H1 (cell line): ENCODE results near the gene KSR2. TPM values are rescaled to one million over a fixed set of nuclear protein-coding genes. Genes with fewer than 3 reads are reported as not detected.

Source experiments
- CTCF ChIA-PET: fragments of 300-600 bp; sonication (Branson Sonifier 250); formaldehyde crosslinking; loops from one replicate; lab custom pipeline; 2021; ENCODE audit not compliant: partially characterized antibody; lab: Charles Lee
- POLR2A ChIA-PET: fragments of 300-600 bp; sonication (Branson Sonifier 250); formaldehyde crosslinking; loops from one replicate; lab custom pipeline; 2021; ENCODE audit warnings: inconsistent platforms; ENCODE audit not compliant: partially characterized antibody; lab: Charles Lee
- DNase-seq, 2 experiments: peaks; one replicate each; pipeline versions ENCODE4 v3.0.0 to v3.0.0-alpha.2; 2010 to 2022; ENCODE audit warnings: low spot score in 2 of 2, low read depth in 1 of 2, mixed read lengths in 1 of 2
- FAIRE-seq: peaks from 2 replicates; lab custom pipeline; 2011; peaks lifted over from hg19 to GRCh38; lab: Jason Lieb, UNC
- H2AFZ ChIP-seq: 2 replicates; pipeline ENCODE4 v1.8.1; 2012; ENCODE audit warnings: low read length, inconsistent platforms
- H2AK5ac ChIP-seq: 2 replicates; pipeline ENCODE4 v1.6.1; 2013; ENCODE audit warnings: low read depth, low read length
- H2BK120ac ChIP-seq: replicated peaks from 2 replicates; pipeline ENCODE3; 2013; ENCODE audit warnings: low read depth, low read length, inconsistent platforms
- H2BK12ac ChIP-seq: 2 replicates; pipeline ENCODE4 v1.6.1; 2013; ENCODE audit warnings: low read depth, low read length
- H2BK15ac ChIP-seq: 2 replicates; pipeline ENCODE4 v1.6.1; 2013; ENCODE audit warnings: low read length
- H2BK20ac ChIP-seq: 2 replicates; pipeline ENCODE4 v1.6.1; 2013; ENCODE audit warnings: low read length
- H2BK5ac ChIP-seq: 2 replicates; pipeline ENCODE4 v1.6.1; 2013; ENCODE audit warnings: low read depth, low read length
- H3K14ac ChIP-seq: 2 replicates; pipeline ENCODE4 v1.6.1; 2013; ENCODE audit warnings: inconsistent platforms; ENCODE audit not compliant: insufficient read length
- H3K18ac ChIP-seq: 2 replicates; pipeline ENCODE4 v1.6.1; 2013; ENCODE audit warnings: low read length; ENCODE audit errors: extremely low read depth
- H3K23ac ChIP-seq: 2 replicates; pipeline ENCODE4 v1.6.1; 2013; ENCODE audit warnings: inconsistent platforms; ENCODE audit not compliant: insufficient read length
- H3K23me2 ChIP-seq: 2 replicates; pipeline ENCODE4 v1.6.1; 2013; ENCODE audit warnings: low read depth, low read length
- H3K27ac ChIP-seq: 2 replicates; pipeline ENCODE4 v1.6.1; 2011; ENCODE audit warnings: low read depth, low read length, inconsistent platforms
- H3K27me3 ChIP-seq, 4 experiments: replicated peaks in 1 of 4; 1 replicate in 1 of 4; 2 replicates in 3 of 4; pipeline versions ENCODE4 v1.6.1 to v1.8.1; 2011 to 2013; ENCODE audit warnings: low read length in 3 of 4, mild to moderate bottlenecking in 3 of 4, inconsistent platforms in 2 of 4, mixed read lengths in 2 of 4, moderate library complexity in 1 of 4; ENCODE audit not compliant: control insufficient read depth in 3 of 4, insufficient read depth in 3 of 4; ENCODE audit errors: extremely low read depth in 1 of 4
- H3K36me3 ChIP-seq, 4 experiments: 2 replicates each; pipeline versions ENCODE4 v1.6.1 to v1.8.1; 2011 to 2013; ENCODE audit warnings: mild to moderate bottlenecking in 4 of 4, low read length in 3 of 4, moderate library complexity in 2 of 4, control low read depth in 1 of 4, inconsistent platforms in 1 of 4; ENCODE audit not compliant: insufficient read depth in 4 of 4, control insufficient read depth in 2 of 4
- H3K4ac ChIP-seq: replicated peaks from 2 replicates; pipeline ENCODE3; 2013; ENCODE audit warnings: low read length, low read depth, mixed read lengths, inconsistent platforms; ENCODE audit not compliant: insufficient read length
- H3K4me1 ChIP-seq, 4 experiments: replicated peaks in 1 of 4; 1 replicate in 1 of 4; 2 replicates in 3 of 4; pipeline versions ENCODE4 v1.6.1 to v1.8.1; 2011 to 2013; ENCODE audit warnings: low read length in 3 of 4, inconsistent platforms in 2 of 4, mixed read lengths in 1 of 4; ENCODE audit not compliant: insufficient read depth in 4 of 4, control insufficient read depth in 3 of 4
- H3K4me2 ChIP-seq, 2 experiments: 2 replicates each; pipeline versions ENCODE4 v1.6.1 to v1.8.1; 2011 to 2013; ENCODE audit warnings: low read depth in 2 of 2, low read length in 2 of 2, control low read depth in 1 of 2, inconsistent platforms in 1 of 2, mild to moderate bottlenecking in 1 of 2; ENCODE audit not compliant: insufficient read depth in 1 of 2
- H3K4me3 ChIP-seq, 4 experiments: fragments of 200-600, 300-600 bp in 1 of 4; sonication (generic), shearing (Covaris generic), sonication (Bioruptor Twin) in 1 of 4; 2 replicates each; pipeline versions ENCODE4 v1.5.1 to v1.8.1; 2011 to 2016; ENCODE audit warnings: low read length in 4 of 4, low read depth in 3 of 4, control low read depth in 2 of 4, inconsistent platforms in 2 of 4, mild to moderate bottlenecking in 2 of 4, mixed read lengths in 1 of 4, moderate library complexity in 1 of 4; ENCODE audit not compliant: insufficient read depth in 2 of 4; ENCODE audit errors: extremely low read depth in 1 of 4
- H3K56ac ChIP-seq: replicated peaks from 2 replicates; pipeline ENCODE3; 2013; ENCODE audit warnings: low read depth, mild to moderate bottlenecking, mixed read lengths, low read length, inconsistent platforms; ENCODE audit not compliant: insufficient read length
- H3K79me1 ChIP-seq: 2 replicates; pipeline ENCODE4 v1.6.1; 2013; ENCODE audit warnings: low read depth, low read length, control low read depth
- H3K79me2 ChIP-seq, 2 experiments: 2 replicates each; pipeline versions ENCODE4 v1.6.1 to v1.8.1; 2012 to 2013; ENCODE audit warnings: low read length in 2 of 2, mild to moderate bottlenecking in 2 of 2, inconsistent platforms in 1 of 2; ENCODE audit not compliant: insufficient read depth in 2 of 2, control insufficient read depth in 1 of 2
- H3K9ac ChIP-seq, 4 experiments: replicated peaks in 1 of 4; 1 replicate in 1 of 4; 2 replicates in 3 of 4; pipeline versions ENCODE4 v1.6.1 to v1.8.1; 2011 to 2013; ENCODE audit warnings: low read depth in 3 of 4, low read length in 3 of 4, control low read depth in 2 of 4, mild to moderate bottlenecking in 2 of 4, moderate library complexity in 2 of 4, inconsistent platforms in 1 of 4; ENCODE audit errors: extremely low read depth in 1 of 4
- H3K9me3 ChIP-seq, 2 experiments: 2 replicates each; pipeline versions ENCODE4 v1.6.1 to v1.8.1; 2012 to 2013; ENCODE audit warnings: mild to moderate bottlenecking in 2 of 2, moderate library complexity in 2 of 2, control low read depth in 1 of 2, inconsistent platforms in 1 of 2, low read depth in 1 of 2, low read length in 1 of 2, mixed read lengths in 1 of 2; ENCODE audit not compliant: insufficient read depth in 2 of 2
- H4K20me1 ChIP-seq, 2 experiments: replicated peaks in 1 of 2; 2 replicates each; pipeline versions ENCODE3 to v1.8.1; 2011 to 2013; ENCODE audit warnings: inconsistent platforms in 2 of 2, low read length in 2 of 2, mild to moderate bottlenecking in 1 of 2; ENCODE audit not compliant: insufficient read depth in 2 of 2, control insufficient read depth in 1 of 2
- H4K5ac ChIP-seq: 2 replicates; pipeline ENCODE4 v1.6.1; 2013; ENCODE audit warnings: low read length, low read depth, mixed read lengths, inconsistent platforms; ENCODE audit not compliant: insufficient read length
- H4K8ac ChIP-seq: 2 replicates; pipeline ENCODE4 v1.8.0; 2013; ENCODE audit warnings: mild to moderate bottlenecking, moderate library complexity, low read length, inconsistent platforms; ENCODE audit not compliant: insufficient read depth; ENCODE audit errors: extremely low read depth
- H4K91ac ChIP-seq: replicated peaks from 2 replicates; pipeline ENCODE3; 2013; ENCODE audit warnings: low read length, mixed read lengths, inconsistent platforms; ENCODE audit not compliant: insufficient read length
- CBX8 ChIP-seq: fragments of 300-800, 300-1000 bp; sonication (generic); IDR thresholded peaks from 2 replicates; pipeline ENCODE4 v1.7.1; 2016; ENCODE audit warnings: low read depth, low read length, borderline replicate concordance
- KDM1A ChIP-seq: fragments of 200-600, 300-600 bp; sonication (generic); IDR thresholded peaks from 2 replicates; pipeline ENCODE4 v1.7.1; 2016; ENCODE audit warnings: mild to moderate bottlenecking, low read length, borderline replicate concordance
- SIN3A ChIP-seq, 2 experiments: IDR thresholded peaks in 1 of 2; conservative IDR thresholded peaks in 1 of 2; 2 replicates each; pipeline ENCODE4 v1.6.1; 2011 to 2012; ENCODE audit warnings: low read length in 2 of 2, improper control_type of control experiment in 1 of 2, low read depth in 1 of 2, mild to moderate bottlenecking in 1 of 2
- WGBS, 2 experiments: shearing (Covaris generic) in 1 of 2; methylation state at CpG; one replicate each; pipeline versions ENCODE4 v1.1.6 to v1.1.7; 2013 to 2015; ENCODE audit warnings: low lambda C conversion rate in 2 of 2, mixed read lengths in 2 of 2, inconsistent platforms in 1 of 2, low coverage in 1 of 2, missing lambda C conversion rate in 1 of 2; ENCODE audit not compliant: insufficient replicate concordance in 2 of 2, insufficient coverage in 1 of 2, insufficient read length in 1 of 2; ENCODE audit errors: extremely low coverage in 1 of 2, missing lambda C conversion rate in 1 of 2; 5-methylcytosine and 5-hydroxymethylcytosine counted together
- polyA plus RNA-seq, 7 experiments: library from polyadenylated mRNA; depleted of rRNA in 3 of 7; stranded (reverse) in 5 of 7; unstranded in 2 of 7; fragments of >200 nt in 5 of 7; fragments of 200-250 nt in 2 of 7; gene quantifications; 1 replicate in 5 of 7; 2 replicates in 1 of 7; 4 replicates in 1 of 7; pipeline versions ENCODE4 v1.2.1 to v1.2.3, GENCODE V29; 2011 to 2013; ENCODE audit warnings: missing spikeins in 2 of 7, mixed read lengths in 2 of 7
- total RNA-seq: library from RNA; stranded (reverse); fragmentation: NEBNext Ultra II Directional; extraction: Animal tissue kit (Norgen Biotek cat#: 25700); gene quantifications from 2 replicates; pipeline ENCODE4 v1.2.1, GENCODE V29; 2021

KSR2 gene
- total and polyA plus RNA-seq, 2 of the 8 experiments (the other 6 are each of a cell fraction or from before 2014, with no cell fraction given) = 0.74 to 2.2 TPM

DNA sequence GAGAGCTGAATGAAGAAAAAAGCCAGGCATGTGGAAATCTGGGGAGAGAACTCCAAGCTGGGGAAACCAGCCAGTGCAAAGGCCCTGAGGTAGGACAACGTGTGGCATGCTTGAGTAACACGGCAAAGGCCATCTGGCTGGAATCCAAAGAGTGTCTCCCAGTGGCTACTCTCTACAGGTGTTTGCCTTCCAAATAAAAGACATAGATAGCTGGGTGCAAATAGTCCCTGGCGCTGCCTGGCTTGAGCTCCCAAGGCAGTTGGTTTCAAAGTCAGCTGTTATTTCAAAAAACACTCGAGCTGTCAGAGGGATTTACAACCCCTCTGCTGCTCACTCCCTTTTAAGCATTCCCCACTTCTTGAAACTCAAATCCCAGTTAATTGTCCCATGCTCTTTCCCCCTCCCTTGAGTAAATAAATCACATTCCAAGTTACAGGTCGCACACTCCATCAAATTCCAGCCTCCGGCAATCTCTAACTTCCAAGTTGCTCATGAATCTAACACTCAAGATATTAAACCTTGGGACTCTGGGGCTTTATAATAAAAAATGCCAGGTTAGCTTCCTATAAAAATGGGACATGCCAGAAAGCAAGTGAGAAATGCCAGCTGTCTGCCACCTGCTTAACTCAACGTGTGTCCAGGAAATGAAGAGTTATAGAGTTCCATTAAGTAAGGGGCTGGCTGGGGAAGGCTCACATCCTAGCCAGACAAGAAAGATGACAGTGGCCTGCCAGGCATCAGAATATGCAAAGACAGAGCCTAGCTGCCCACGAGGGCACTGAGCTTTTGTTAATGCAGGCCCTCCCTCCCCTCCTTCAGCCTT is 473.7 kb downstream of the KSR2 start:
- Histone ChIP-seq H3K27ac (no peak overlapping the region), H3K23ac (no peak overlapping the region), H2AFZ (no peak overlapping the region), H2BK5ac (no peak overlapping the region), H2BK12ac (no peak overlapping the region), H3K4me2 (peak overlapping the region in 1 of 2 experiments; percentile 7; a peak in 1 of 4 replicates), H3K18ac (no peak overlapping the region), H3K36me3 (no peaks in the 10 kb centered on the region), H3K27me3 (no peaks in the 10 kb centered on the region), H3K14ac (no peak overlapping the region), H3K56ac (no peak overlapping the region), H3K9me3 (no peaks in the 10 kb centered on the region), H3K4me1 (peaks cover 0 to 6% (median 3%) of the 10 kb centered on the region in 4 experiments; a peak in 3 of 7 replicates), H2BK15ac (no peak overlapping the region), H2BK20ac (no peak overlapping the region), H4K20me1 (no peaks in the 10 kb centered on the region), H3K9ac (no peak overlapping the region), H2AK5ac (no peak overlapping the region), H3K79me1 (no peaks in the 10 kb centered on the region), H4K91ac (no peak overlapping the region), H3K4ac (no peak overlapping the region), H3K4me3 (no peak overlapping the region), H2BK120ac (no peak overlapping the region), H3K23me2 (no peaks in the 10 kb centered on the region), H3K79me2 (no peaks in the 10 kb centered on the region), H4K5ac (no peak overlapping the region), H4K8ac (no peak overlapping the region)
- TF ChIP-seq SIN3A (conservative IDR thresholded peaks at IDR 0.05 in 1 of 2, IDR thresholded peaks at IDR 0.05 in 1 of 2; ENCODE audit: low read depth in 1 of 2, low read length in 2 of 2) (0 out of 4 replicates have a peak, but pooled peaks of 1 of the 2 experiments have one; percentile 10), CBX8 (no peak), KDM1A (peak; percentile 67)
- CTCF ChIA-PET = interaction anchor here (0.5 to 2.1 kb wide), 8 partner anchors 11 to 355 kb away, joined by 3 to 8 read pairs (median 3); no protein-coding TSS in a partner anchor
- DNase-seq (no peak), FAIRE-seq (no peak)
- POLR2A ChIA-PET = interaction anchor here (0.6 kb wide), 1 partner anchor 159 kb away, joined by 3 read pairs; no protein-coding TSS in a partner anchor
- WGBS, 2 experiments = 78% methylated on average over 8 of the region's 8 CpGs; no CpG with 5 or more reads in 1 of the 2 experiments
